Measurements from ENCODE around the gene NR5A2.

NR5A2 gene

DNA sequence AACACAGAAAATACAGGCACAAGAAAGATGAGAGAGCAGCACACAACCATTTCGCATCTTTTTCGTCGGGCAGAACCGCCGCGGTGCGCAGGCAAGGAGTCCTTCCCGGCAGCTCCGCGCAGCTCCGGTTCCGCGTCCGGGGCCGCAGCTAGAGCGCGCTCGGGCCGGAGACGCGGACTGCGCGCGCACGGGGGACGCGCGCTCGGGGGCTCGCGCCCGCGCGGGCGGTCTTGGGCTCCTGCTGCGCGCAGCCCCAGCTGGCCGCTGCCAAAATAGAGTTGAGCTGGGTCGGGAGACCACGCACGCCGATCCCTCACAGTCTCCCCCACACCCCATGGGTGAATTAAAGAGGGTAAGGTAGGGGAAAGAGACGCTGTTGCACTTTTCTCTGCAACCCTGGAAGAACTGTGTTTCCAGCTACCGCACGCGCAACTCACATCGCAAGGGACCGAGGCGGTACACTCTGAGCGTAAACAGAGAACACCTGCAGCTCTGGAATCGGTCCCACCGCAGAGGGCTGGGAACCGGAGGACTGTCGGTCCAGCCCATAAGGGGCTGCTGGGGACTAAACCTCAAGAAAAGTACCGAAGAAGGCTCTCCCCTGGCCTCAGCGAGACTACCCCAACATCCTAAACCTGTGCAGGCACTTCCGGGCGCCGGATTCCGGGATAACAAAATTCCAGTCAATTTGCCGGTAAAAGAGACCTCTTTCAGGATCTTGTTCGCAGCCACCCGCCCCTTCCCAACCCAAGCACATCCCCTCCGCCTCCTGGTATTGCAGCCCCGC, 1.7 kb downstream of the NR5A2 start:
- DNase-seq (ENCODE audit: low read depth): no peak
- TF ChIP-seq CTCF (conservative IDR thresholded peaks at IDR 0.05; ENCODE audit: low read length): no peak
- peak overlapping the region; percentile 62 for H3K4me3 ChIP-seq (ENCODE audit: low read length)

DNA sequence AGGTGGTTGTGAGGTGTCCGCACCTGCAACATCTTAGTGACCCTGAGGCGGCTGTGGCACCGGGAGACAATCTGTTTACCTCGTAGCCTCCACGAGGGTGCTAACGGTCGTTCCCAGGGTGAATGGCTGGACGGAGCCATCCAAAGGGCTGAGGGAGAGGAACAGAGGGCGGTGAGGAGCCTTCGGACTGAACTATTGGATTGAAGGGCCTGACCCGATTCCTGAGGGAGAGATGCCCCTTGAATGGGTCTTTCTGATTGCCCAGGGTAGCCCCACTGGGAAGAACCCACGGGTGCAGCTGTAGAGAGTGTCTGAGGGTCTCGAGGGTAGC, 2.3 kb downstream of the NR5A2 start:
- no peak overlapping the region for H3K4me3 ChIP-seq (ENCODE audit: low read length)
- TF ChIP-seq CTCF (conservative IDR thresholded peaks at IDR 0.05; ENCODE audit: low read length): no peak
- no peak for DNase-seq (ENCODE audit: low read depth)

DNA sequence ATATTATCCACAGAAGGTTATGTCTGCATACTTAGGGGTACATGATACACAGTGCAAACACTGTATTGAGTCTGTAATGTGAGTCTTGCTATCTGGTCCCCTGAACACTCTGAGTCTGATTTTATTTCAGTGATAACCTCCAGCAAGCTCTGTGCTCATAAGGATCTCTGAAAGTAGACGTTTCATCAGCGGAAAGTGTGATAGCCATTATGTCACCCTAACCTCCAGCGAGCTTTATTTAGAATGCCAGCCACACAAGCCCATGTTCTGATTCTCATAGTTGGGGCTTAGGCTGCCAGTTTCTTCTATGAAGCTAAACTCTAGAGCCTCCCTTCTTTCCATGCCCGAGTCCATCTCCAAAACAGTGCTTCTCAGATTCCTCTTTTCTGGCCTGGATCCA, 3.3 kb downstream of the NR5A2 start:
- DNase-seq (ENCODE audit: low read depth): no peak
- no peak overlapping the region for H3K4me3 ChIP-seq (ENCODE audit: low read length)
- no peak for TF ChIP-seq CTCF (conservative IDR thresholded peaks at IDR 0.05; ENCODE audit: low read length)

- H3K4me3 ChIP-seq (ENCODE audit: low read length): no peak overlapping the region
- TF ChIP-seq CTCF (conservative IDR thresholded peaks at IDR 0.05; ENCODE audit: low read length): peak; percentile 27
- DNase-seq (ENCODE audit: low read depth): no peak
Observed at GRCh38 chr1:200033511-200034261, 6.2 kb downstream of the NR5A2 start.

GRCh38 chr1:200034262-200034557, 6.7 kb downstream of the NR5A2 start:
- TF ChIP-seq CTCF (conservative IDR thresholded peaks at IDR 0.05; ENCODE audit: low read length): no peak
- no peak for DNase-seq (ENCODE audit: low read depth)
- no peak overlapping the region for H3K4me3 ChIP-seq (ENCODE audit: low read length)

DNA sequence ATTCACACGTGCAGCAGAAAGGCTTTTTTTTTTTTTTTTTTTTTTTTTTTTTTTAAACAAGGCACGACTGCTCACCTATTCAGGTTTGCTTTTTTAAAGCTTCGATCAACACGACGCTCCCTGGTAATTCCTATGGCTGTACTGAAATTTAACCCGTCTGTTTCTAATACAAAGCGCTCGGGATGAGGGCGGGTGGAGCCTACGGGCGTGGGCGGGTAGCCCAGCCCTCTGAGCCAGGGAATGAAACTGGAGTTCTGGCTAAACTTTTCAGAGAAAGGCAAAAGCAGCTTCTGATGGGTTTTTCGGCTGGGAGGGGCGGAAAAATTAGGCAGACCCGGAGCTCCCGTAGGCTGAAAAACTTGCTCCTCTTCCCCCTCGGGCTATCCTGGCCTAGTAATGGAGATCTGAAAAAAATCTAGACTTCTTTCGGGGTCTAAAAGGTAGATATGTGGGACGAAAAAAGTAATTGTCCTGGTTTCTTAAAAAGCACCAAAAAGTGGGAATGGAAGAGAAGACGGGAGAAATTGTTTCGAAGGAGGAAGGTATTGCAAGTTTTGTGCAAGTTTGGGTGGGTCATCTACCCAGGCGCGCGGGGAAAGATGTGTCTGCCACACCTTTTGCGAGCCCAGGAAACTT, 7.4 kb downstream of the NR5A2 start:
- TF ChIP-seq CTCF (conservative IDR thresholded peaks at IDR 0.05; ENCODE audit: low read length): no peak
- H3K4me3 ChIP-seq (ENCODE audit: low read length): peak overlapping the region; percentile 43
- DNase-seq (ENCODE audit: low read depth): no peak

Measured in AG10803 (cell line).